GM12892 (cell line): ENCODE data around the gene BLACAT1.

Experiments used
- POLR2A ChIP-seq: IDR thresholded peaks from 2 replicates; pipeline ENCODE4 v1.6.1; 2011; ENCODE audit warnings: low read depth, low read length, control low read depth
- POLR2AphosphoS5 ChIP-seq: IDR thresholded peaks from 2 replicates; pipeline ENCODE4 v1.6.1; 2011; ENCODE audit warnings: low read depth, low read length, control low read depth

DNA sequence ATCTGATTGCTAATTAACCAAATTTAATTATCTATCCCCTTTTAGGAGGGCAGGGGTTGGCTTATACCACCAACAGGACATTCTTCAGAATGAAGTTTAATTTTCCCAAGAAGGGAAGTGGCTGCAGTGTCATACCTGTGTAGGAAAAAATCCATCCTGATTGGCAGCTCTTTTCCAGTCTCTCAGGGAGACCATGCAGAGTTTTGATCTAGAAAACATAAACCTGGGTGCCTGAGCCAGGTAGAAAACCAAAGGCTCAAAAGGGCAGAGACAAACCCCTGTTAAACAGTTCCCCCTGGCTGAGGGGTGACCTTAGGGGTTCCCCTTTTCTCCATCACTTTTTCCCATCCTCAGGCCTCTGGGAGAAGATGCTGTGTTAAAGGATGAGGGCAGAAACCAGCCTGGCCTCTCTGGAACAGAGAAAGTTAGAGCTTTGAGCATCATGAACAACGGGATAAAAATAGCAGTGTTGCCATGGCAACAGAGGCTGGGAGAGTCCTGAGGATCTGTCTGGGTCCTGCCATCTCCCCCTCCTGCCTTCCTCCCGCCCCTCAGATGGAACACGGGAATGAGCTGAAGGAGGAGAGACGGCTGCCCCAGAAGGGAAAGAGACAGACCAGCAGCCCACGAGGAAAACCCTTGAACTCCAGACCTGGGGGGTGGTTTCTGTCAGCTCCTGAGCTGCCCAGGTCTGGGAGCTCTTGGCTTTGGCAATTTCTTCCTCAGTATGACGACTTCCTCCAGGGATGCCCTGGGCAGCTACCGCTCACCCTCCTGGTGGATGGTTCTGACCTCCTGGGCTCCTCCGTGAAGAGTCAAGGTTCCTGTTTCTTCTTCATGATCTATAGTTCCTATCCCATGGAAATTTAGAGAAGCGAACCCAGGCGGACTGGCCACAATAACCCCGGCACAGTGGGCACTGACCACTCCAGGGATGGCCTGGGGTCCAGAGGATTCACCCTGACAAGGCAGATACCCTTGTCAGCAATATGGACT lies 20.0 kb downstream of the BLACAT1 start:
- no peak for TF ChIP-seq POLR2A
- no peak for TF ChIP-seq POLR2AphosphoS5
